ENCODE data around the gene SPATA4. TPM values are rescaled to one million over a fixed set of nuclear protein-coding genes. Genes with fewer than 3 reads are reported as not detected.

The SPATA4 gene
- total RNA-seq, 1 experiment from 2014 or later: 0.15 TPM

- Histone ChIP-seq H3K27ac (ENCODE audit: low read length) (no peak overlapping the region), H3K4me2 (ENCODE audit: low read length) (no peak overlapping the region), H4K20me1 (ENCODE audit: low read length) (no peaks in the 10 kb centered on the region), H3K79me2 (ENCODE audit: low read length) (no peaks in the 10 kb centered on the region), H3K9me3 (ENCODE audit: low read length) (no peaks in the 10 kb centered on the region), H3K4me3 (ENCODE audit: low read length) (no peak overlapping the region), H3K36me3 (ENCODE audit: low read depth, low read length) (no peaks in the 10 kb centered on the region), H3K9me2 (replicated peaks; ENCODE audit: low read length) (no peaks in the 10 kb centered on the region), H3K4me1 (ENCODE audit: insufficient read depth, low read length) (peaks cover 24% of the 10 kb centered on the region), H3K27me3 (ENCODE audit: low read length) (no peaks in the 10 kb centered on the region), H3K9ac (ENCODE audit: low read length) (no peak overlapping the region), H3F3A (ENCODE audit: low read length, unreplicated experiment) (no peaks in the 10 kb centered on the region), H2AFZ (ENCODE audit: low read length) (no peak overlapping the region)
- DNase-seq (no peak), ATAC-seq (no peak)
- ChIA-PET CTCF (no interaction called here), POLR2A (ENCODE audit: unreplicated experiment) (no interaction called here)
- BruUV-seq (replicated peaks): no TSS peak
- TF ChIP-seq CTCF (conservative IDR thresholded peaks at IDR 0.05; ENCODE audit: low read depth, low read length): no peak
- intact Hi-C loops (cut with micrococcal nuclease): no loop called here
Measured at GRCh38 chr4:176188654-176189053, 6.7 kb downstream of the SPATA4 start.

- H3K4me2 ChIP-seq (ENCODE audit: low read length): no peak overlapping the region
Measured at GRCh38 chr4:176187624-176188023, 7.8 kb downstream of the SPATA4 start.

GRCh38 chr4:176186671-176187395, 8.6 kb downstream of the SPATA4 start:
- Histone ChIP-seq H3K4me1 (ENCODE audit: insufficient read depth, low read length) (peaks cover 6% of the 10 kb centered on the region; the same call in 1 of the 2 replicates), H3K27ac (ENCODE audit: low read length) (no peak overlapping the region), H3K4me3 (ENCODE audit: low read length) (no peak overlapping the region), H2AFZ (ENCODE audit: low read length) (no peak overlapping the region), H3K36me3 (ENCODE audit: low read depth, low read length) (no peaks in the 10 kb centered on the region), H3K4me2 (ENCODE audit: low read length) (no peak overlapping the region), H3K9me3 (ENCODE audit: low read length) (no peaks in the 10 kb centered on the region), H3F3A (ENCODE audit: low read length, unreplicated experiment) (no peaks in the 10 kb centered on the region), H3K9ac (ENCODE audit: low read length) (no peak overlapping the region), H4K20me1 (ENCODE audit: low read length) (no peaks in the 10 kb centered on the region), H3K27me3 (ENCODE audit: low read length) (no peaks in the 10 kb centered on the region), H3K9me2 (replicated peaks; ENCODE audit: low read length) (no peaks in the 10 kb centered on the region), H3K79me2 (ENCODE audit: low read length) (no peaks in the 10 kb centered on the region)
- ChIA-PET CTCF (no interaction called here), POLR2A (ENCODE audit: unreplicated experiment) (no interaction called here)
- ATAC-seq (no peak), DNase-seq (no peak)
- intact Hi-C loops (cut with micrococcal nuclease): no loop called here
- no peak for TF ChIP-seq EZH2 (IDR thresholded peaks at IDR 0.05; ENCODE audit: low read length, unreplicated experiment)
- no peak for TF ChIP-seq CTCF (conservative IDR thresholded peaks at IDR 0.05; ENCODE audit: low read depth, low read length)
- no peak for TF ChIP-seq EZH2phosphoT487 (IDR thresholded peaks at IDR 0.05; ENCODE audit: borderline replicate concordance, low read length)
- BruUV-seq (replicated peaks): no TSS peak

More at GRCh38 chr4:176187624-176188023, 7.8 kb downstream of the SPATA4 start:
- no peak overlapping the region for H3K27ac ChIP-seq (ENCODE audit: low read length)
- TF ChIP-seq CTCF (conservative IDR thresholded peaks at IDR 0.05; ENCODE audit: low read depth, low read length) (no peak), EZH2phosphoT487 (IDR thresholded peaks at IDR 0.05; ENCODE audit: borderline replicate concordance, low read length) (no peak), EZH2 (IDR thresholded peaks at IDR 0.05; ENCODE audit: low read length, unreplicated experiment) (no peak)
- DNase-seq: peak; percentile 17
- no peaks in the 10 kb centered on the region for H4K20me1 ChIP-seq (ENCODE audit: low read length)
- H3K9me3 ChIP-seq (ENCODE audit: low read length): no peaks in the 10 kb centered on the region
- no peak for ATAC-seq
- intact Hi-C loops (cut with micrococcal nuclease): no loop called here
- H3F3A ChIP-seq (ENCODE audit: low read length, unreplicated experiment): no peaks in the 10 kb centered on the region
- no peaks in the 10 kb centered on the region for H3K79me2 ChIP-seq (ENCODE audit: low read length)
- H3K27me3 ChIP-seq (ENCODE audit: low read length): no peaks in the 10 kb centered on the region
- H3K4me1 ChIP-seq (ENCODE audit: insufficient read depth, low read length): peaks cover 14% of the 10 kb centered on the region; the same call in 1 of the 2 replicates
- no peaks in the 10 kb centered on the region for H3K9me2 ChIP-seq (replicated peaks; ENCODE audit: low read length)
- ChIA-PET POLR2A (ENCODE audit: unreplicated experiment) (no interaction called here), CTCF (no interaction called here)
- H3K36me3 ChIP-seq (ENCODE audit: low read depth, low read length): no peaks in the 10 kb centered on the region
- no peak overlapping the region for H3K4me3 ChIP-seq (ENCODE audit: low read length)
- H2AFZ ChIP-seq (ENCODE audit: low read length): no peak overlapping the region
- no TSS peak for BruUV-seq (replicated peaks)
- H3K9ac ChIP-seq (ENCODE audit: low read length): no peak overlapping the region

Data from PC-3 (cell line).